Measurements from ENCODE around the gene FAM89B.
"Not testable (repeated sequence)": the region's sequence is repeated elsewhere in the genome, so short reads cannot be mapped to it uniquely, and the experiment has no call there.

Gene FAM89B
- total RNA-seq = 2.7 to 7.6 (median 5.4) reads per million in 4 experiments

- peak; percentile 76 for DNase-seq
Measured at GRCh38 chr11:65572356-65573051, at the start of gene FAM89B. Gene FAM89B (plus strand): TSS chr11:65572538. CDS start chr11:65572670, 132 bp downstream.

GRCh38 chr11:65522718-65523630, 49.4 kb upstream of the FAM89B start:
- peak; percentile 12 for DNase-seq

- DNase-seq = not testable (repeated sequence)
Measured at GRCh38 chr11:65523631-65523968, 48.7 kb upstream of the FAM89B start.

- no peak for DNase-seq
Measured at GRCh38 chr11:65524014-65524740, 48.2 kb upstream of the FAM89B start.

GRCh38 chr11:65524741-65525545, 47.4 kb upstream of the FAM89B start, which contains the start of gene SCYL1:
Gene SCYL1 (plus strand): TSS chr11:65525083. CDS start chr11:65525154, 71 bp downstream.
- DNase-seq = peak; percentile 79

GRCh38 chr11:65525546-65526480, 46.5 kb upstream of the FAM89B start:
- DNase-seq = no peak

- DNase-seq = no peak
Measured at GRCh38 chr11:65526744-65527143, 45.6 kb upstream of the FAM89B start.

GRCh38 chr11:65528819-65529350, 43.5 kb upstream of the FAM89B start:
- no peak for DNase-seq

GRCh38 chr11:65529475-65530156, 42.7 kb upstream of the FAM89B start:
- DNase-seq = no peak

GRCh38 chr11:65530157-65530496, 42.2 kb upstream of the FAM89B start:
- DNase-seq = no peak

- no peak for DNase-seq
Measured at GRCh38 chr11:65532388-65533064, 39.8 kb upstream of the FAM89B start.

- no peak for DNase-seq
Measured at GRCh38 chr11:65535102-65535501, 37.2 kb upstream of the FAM89B start.

- no peak for DNase-seq
Measured at GRCh38 chr11:65536412-65537295, 35.7 kb upstream of the FAM89B start.

- DNase-seq = no peak
Measured at GRCh38 chr11:65537296-65537597, 35.1 kb upstream of the FAM89B start.

- DNase-seq = no peak
Measured at GRCh38 chr11:65537620-65538231, 34.6 kb upstream of the FAM89B start.

GRCh38 chr11:65538232-65538914, 34.0 kb upstream of the FAM89B start:
- DNase-seq = no peak

GRCh38 chr11:65538915-65539743, 33.2 kb upstream of the FAM89B start:
- no peak for DNase-seq

Measured in effector CD8-positive, alpha-beta T cell (primary cell).